Measurements from ENCODE around the gene FCHSD1.

GRCh38 chr5:141602606-141603005 lies 48.6 kb downstream of the FCHSD1 start:
- no peak for TF ChIP-seq SUZ12 (IDR thresholded peaks at IDR 0.05; ENCODE audit: extremely low read depth, insufficient read depth, insufficient read length)
- no peak for TF ChIP-seq ZNF274 (IDR thresholded peaks at IDR 0.05; ENCODE audit: low read depth, low read length)
